Immature natural killer cell (primary cell): ENCODE data around the gene PCNX2. TPM values are rescaled to one million over a fixed set of nuclear protein-coding genes. Genes with fewer than 3 reads are reported as not detected.

ENCODE experiments used
- DNase-seq, 3 donors: peaks; one replicate each; pipeline ENCODE4 v3.0.0; 2022; ENCODE audit warnings: mixed read lengths in 1 of 3
- H3K27ac Mint-ChIP-seq, 6 donors: one replicate each; pipeline ENCODE4 v1.8.0; 2020; ENCODE audit warnings: mixed read lengths in 6 of 6, mild to moderate bottlenecking in 5 of 6, inconsistent platforms in 4 of 6, moderate library complexity in 3 of 6
- H3K27me3 Mint-ChIP-seq, 3 donors: one replicate each; pipeline ENCODE4 v1.8.0; 2020 to 2021; ENCODE audit warnings: low read depth in 3 of 3, mild to moderate bottlenecking in 3 of 3, mixed read lengths in 3 of 3, moderate library complexity in 3 of 3, inconsistent platforms in 1 of 3
- H3K36me3 Mint-ChIP-seq, 3 donors: one replicate each; pipeline ENCODE4 v1.8.0; 2020; ENCODE audit warnings: mixed read lengths in 3 of 3, inconsistent platforms in 2 of 3, mild to moderate bottlenecking in 2 of 3
- H3K4me1 Mint-ChIP-seq, 2 donors: one replicate each; pipeline ENCODE4 v1.8.0; 2020; ENCODE audit warnings: inconsistent platforms in 2 of 2, mild to moderate bottlenecking in 2 of 2, mixed read lengths in 2 of 2, moderate library complexity in 1 of 2
- H3K4me3 Mint-ChIP-seq, 5 donors: one replicate each; pipeline ENCODE4 v1.8.0; 2020; ENCODE audit warnings: mild to moderate bottlenecking in 5 of 5, mixed read lengths in 5 of 5, inconsistent platforms in 3 of 5, moderate library complexity in 3 of 5
- H3K9me3 Mint-ChIP-seq, 6 donors: one replicate each; pipeline ENCODE4 v1.8.0; 2020; ENCODE audit warnings: mild to moderate bottlenecking in 6 of 6, mixed read lengths in 6 of 6, inconsistent platforms in 4 of 6, moderate library complexity in 3 of 6
- polyA plus RNA-seq, 3 donors: library from polyadenylated mRNA; unstranded; fragments of 300-500 nt; fragmentation: Illumina TruSeq; gene quantifications; one replicate each; pipeline ENCODE4 v1.2.3, GENCODE V29; 2021

The PCNX2 gene
- polyA plus RNA-seq, 3 donors from 2014 or later: 1.1 to 2.6 TPM; not detected in 1

DNA sequence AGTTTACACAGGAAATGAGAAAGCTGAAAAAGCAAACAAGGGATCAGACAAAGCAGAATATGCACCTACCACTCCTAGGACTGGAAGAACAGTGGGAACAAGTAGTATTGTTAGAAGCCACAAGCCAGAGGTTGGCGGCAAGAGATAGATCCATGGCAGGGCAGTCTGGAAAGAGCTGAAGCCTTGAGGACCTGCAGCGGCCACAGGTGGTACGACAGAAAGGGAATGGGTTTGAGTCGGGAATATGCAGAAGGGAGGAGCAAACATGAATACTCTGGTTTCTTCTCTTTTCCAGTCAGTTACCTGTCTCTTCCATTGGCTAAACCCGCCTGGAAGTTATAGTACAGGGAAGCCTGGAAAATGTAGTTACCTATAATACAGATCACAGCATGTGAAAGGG, 3.9 kb upstream of the PCNX2 start:
- Mint-ChIP-seq H3K27me3 (peaks cover 1 to 2% (median 2%) of the 10 kb centered on the region in 3 donors), H3K36me3 (no peaks in the 10 kb centered on the region), H3K4me3 (no peak overlapping the region), H3K9me3 (no peaks in the 10 kb centered on the region), H3K27ac (no peak overlapping the region), H3K4me1 (peaks cover 14 to 16% of the 10 kb centered on the region in 2 donors)
- DNase-seq: no peak

DNA sequence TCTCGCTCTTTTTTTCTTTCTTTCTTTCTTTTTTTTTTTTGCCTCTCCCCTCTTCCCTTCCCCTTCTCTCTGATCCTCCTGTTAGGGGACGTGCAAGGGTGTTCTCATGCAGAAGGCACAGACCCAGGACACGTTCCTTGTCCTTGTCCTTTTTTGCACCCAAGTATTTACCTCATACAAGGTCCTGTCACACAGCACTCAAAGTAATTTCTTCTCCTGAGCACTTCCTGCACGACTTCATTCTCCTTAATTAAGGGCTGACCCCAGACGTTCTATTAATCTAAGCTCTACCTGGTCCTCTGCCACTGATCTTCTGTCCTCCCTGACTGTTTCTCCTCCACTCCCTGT, 424 bp upstream of the PCNX2 start:
- Mint-ChIP-seq H3K36me3 (no peaks in the 10 kb centered on the region), H3K9me3 (no peaks in the 10 kb centered on the region), H3K27me3 (peaks cover 0 to 2% (median 2%) of the 10 kb centered on the region in 3 donors), H3K4me3 (peak overlapping the region; percentile 83 to 92 (median 87)), H3K27ac (peak overlapping the region in 5 of 6 donors; percentile 27 to 91 (median 83)), H3K4me1 (peaks cover 16 to 19% of the 10 kb centered on the region in 2 donors)
- DNase-seq: no peak

DNA sequence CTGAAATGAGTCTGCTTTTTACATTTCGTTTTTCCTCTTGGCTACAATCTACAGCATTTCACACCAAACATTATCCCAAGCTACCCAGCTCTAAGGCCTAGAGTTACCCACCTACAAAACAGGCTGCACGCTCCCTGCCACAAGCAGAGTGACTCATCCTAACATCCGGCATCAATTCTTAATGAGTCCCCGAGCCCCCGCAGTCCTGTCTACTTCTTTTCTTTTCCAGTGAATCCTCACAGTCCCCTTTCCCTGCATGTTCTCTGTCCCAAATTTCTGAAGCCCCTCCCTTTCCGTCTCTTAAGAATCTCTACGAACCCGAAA, 650 bp downstream of the PCNX2 start:
- Mint-ChIP-seq H3K4me1 (peaks cover 16 to 19% of the 10 kb centered on the region in 2 donors), H3K36me3 (no peaks in the 10 kb centered on the region), H3K4me3 (peak overlapping the region; percentile 85 to 92 (median 86)), H3K27ac (peak overlapping the region; percentile 38 to 87 (median 75)), H3K27me3 (peaks cover 0 to 2% (median 2%) of the 10 kb centered on the region in 3 donors), H3K9me3 (no peaks in the 10 kb centered on the region)
- peak in 1 of 3 donors; percentile 32 for DNase-seq

DNA sequence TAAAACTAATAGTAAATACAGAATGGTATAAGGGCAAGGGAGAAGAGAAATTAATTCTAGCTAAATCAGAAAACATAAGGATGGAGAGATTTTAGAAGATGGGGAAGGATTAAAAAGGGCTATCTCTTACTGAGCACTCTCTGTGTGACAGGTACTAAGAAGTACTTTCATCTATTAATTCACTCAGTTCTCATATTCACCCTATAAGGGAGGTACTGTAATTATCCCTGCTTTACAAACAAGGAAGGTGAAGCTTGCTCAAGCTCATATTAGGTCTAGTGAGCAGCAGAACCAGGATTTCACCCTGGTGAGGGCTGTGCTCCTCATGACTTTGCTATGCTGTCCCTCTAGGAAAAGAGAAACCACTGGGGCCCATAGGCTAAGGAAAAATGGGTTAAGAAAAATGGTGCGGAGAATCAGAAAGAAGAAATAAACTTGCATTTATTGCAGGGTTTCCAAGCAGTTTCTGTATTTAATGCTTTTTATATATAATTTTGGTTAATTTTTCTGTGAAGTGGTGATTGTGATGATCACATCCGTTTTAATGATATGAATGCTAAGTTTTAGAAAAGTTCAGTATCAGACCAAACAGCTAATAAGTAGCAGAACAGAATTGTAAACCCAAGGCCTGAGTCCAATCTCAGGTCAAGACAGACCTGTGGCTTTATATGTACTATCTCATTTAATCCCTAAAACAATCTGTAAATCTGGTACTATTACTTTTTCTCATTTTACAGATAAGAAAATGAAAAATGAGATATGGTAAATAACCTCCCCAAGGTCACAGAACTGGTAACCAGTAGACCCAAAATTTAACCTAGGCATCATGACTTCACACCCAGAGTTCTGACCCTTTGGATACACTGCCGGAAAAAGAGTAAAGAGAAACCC, 1.7 kb downstream of the PCNX2 start:
- no peaks in the 10 kb centered on the region for H3K36me3 Mint-ChIP-seq

DNA sequence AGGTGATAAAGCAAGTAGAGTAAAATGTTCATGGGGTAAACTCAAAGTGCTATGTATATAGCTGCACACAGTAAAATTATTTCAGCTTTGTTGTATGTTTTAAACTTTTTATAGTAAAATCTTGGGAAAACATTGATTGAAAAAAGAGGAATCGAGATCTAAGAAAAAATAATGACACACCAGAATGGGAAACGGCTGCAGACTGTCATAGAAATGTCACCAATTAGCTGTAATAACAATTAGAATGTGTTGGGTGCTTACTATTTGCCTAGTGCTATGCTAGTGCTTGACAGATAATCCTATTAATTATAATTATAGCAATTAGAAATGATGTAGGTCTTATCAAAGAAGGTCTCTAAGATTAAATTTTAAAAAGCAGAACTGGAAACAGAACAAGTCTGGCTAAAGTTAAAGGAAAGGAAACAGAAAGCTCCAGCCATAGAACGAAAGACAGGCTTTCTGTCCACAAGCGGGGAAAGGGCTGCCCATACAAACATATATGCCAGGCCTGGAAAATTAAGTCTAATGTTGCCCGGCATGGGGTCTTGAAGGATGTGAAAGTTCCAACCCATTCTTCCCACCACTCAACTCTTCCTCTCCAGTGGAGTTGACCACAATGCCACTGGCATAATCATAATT, 5.0 kb downstream of the PCNX2 start:
- Mint-ChIP-seq H3K36me3 (peaks cover 0 to 8% (median 0%) of the 10 kb centered on the region in 3 donors), H3K27ac (no peak overlapping the region), H3K4me1 (peaks cover 10 to 11% of the 10 kb centered on the region in 2 donors), H3K4me3 (no peak overlapping the region), H3K9me3 (no peaks in the 10 kb centered on the region), H3K27me3 (peaks cover 0 to 2% (median 2%) of the 10 kb centered on the region in 3 donors)
- no peak for DNase-seq

More for the DNA sequence above, 1.7 kb downstream of the PCNX2 start:
- Mint-ChIP-seq H3K4me3 (peak overlapping the region in 2 of 5 donors; percentile 46 to 92), H3K9me3 (no peaks in the 10 kb centered on the region), H3K4me1 (peaks cover 16 to 19% of the 10 kb centered on the region in 2 donors), H3K27me3 (peaks cover 0 to 2% (median 2%) of the 10 kb centered on the region in 3 donors), H3K27ac (peak overlapping the region in 2 of 6 donors; percentile 42 to 87)
- DNase-seq: no peak

- H3K36me3 Mint-ChIP-seq: peaks cover 0 to 8% (median 0%) of the 10 kb centered on the region in 3 donors
- DNase-seq: no peak
- peaks cover 0 to under 1% (median 0%) of the 10 kb centered on the region in 3 donors for H3K27me3 Mint-ChIP-seq
- H3K4me3 Mint-ChIP-seq: no peak overlapping the region
- no peak overlapping the region for H3K27ac Mint-ChIP-seq
- peaks cover 4 to 5% of the 10 kb centered on the region in 2 donors for H3K4me1 Mint-ChIP-seq
- H3K9me3 Mint-ChIP-seq: no peaks in the 10 kb centered on the region
Measured at GRCh38 chr1:233289676-233290075, 5.8 kb downstream of the PCNX2 start.

- H3K4me1 Mint-ChIP-seq: peaks cover 18 to 22% of the 10 kb centered on the region in 2 donors
- no peaks in the 10 kb centered on the region for H3K27me3 Mint-ChIP-seq
- H3K9me3 Mint-ChIP-seq: no peaks in the 10 kb centered on the region
- peak overlapping the region in 5 of 6 donors; percentile 3 to 85 (median 50) for H3K27ac Mint-ChIP-seq
- H3K36me3 Mint-ChIP-seq: no peaks in the 10 kb centered on the region
- no peak for DNase-seq
- H3K4me3 Mint-ChIP-seq: peak overlapping the region in 3 of 5 donors; percentile 36 to 75 (median 61)
Measured at GRCh38 chr1:233282582-233282886, 13.0 kb downstream of the PCNX2 start.

- no peaks in the 10 kb centered on the region for H3K9me3 Mint-ChIP-seq
- H3K4me1 Mint-ChIP-seq: peaks cover 18 to 22% of the 10 kb centered on the region in 2 donors
- peak overlapping the region; percentile 34 to 75 (median 44) for H3K4me3 Mint-ChIP-seq
- H3K36me3 Mint-ChIP-seq: no peaks in the 10 kb centered on the region
- no peaks in the 10 kb centered on the region for H3K27me3 Mint-ChIP-seq
- peak overlapping the region; percentile 3 to 85 (median 54) for H3K27ac Mint-ChIP-seq
- DNase-seq: peak in 2 of 3 donors; percentile 9 to 21
Measured at GRCh38 chr1:233281711-233282581, 13.6 kb downstream of the PCNX2 start.

DNA sequence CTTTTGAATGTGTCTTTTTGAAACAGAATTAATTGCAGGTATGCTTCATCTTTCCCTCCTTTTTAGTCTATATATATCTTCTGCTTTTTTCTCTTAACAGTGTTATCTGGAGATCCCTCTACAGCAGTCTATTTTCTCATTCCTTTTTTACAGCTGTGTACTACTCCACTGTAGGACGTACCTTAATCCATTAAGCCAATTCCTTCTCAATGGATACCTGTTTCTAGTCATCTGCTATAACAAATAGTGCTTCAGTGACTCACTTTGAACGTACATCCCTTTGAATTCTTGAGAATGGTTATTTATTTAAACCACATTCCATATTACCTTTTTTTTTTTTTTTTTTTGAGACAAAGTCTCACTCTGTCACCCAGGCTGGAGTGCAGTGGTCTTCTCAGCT, 15.6 kb downstream of the PCNX2 start:
- Mint-ChIP-seq H3K4me3 (no peak overlapping the region), H3K27me3 (peaks cover 0 to 2% (median 0%) of the 10 kb centered on the region in 3 donors), H3K36me3 (no peaks in the 10 kb centered on the region), H3K9me3 (no peaks in the 10 kb centered on the region), H3K4me1 (peaks cover 18 to 22% of the 10 kb centered on the region in 2 donors), H3K27ac (no peak overlapping the region)
- no peak for DNase-seq

- H3K4me3 Mint-ChIP-seq: no peak overlapping the region
- peaks cover 18 to 22% of the 10 kb centered on the region in 2 donors for H3K4me1 Mint-ChIP-seq
- H3K9me3 Mint-ChIP-seq: no peaks in the 10 kb centered on the region
- H3K27ac Mint-ChIP-seq: peak overlapping the region in 1 of 6 donors; percentile 11
- peaks cover 0 to 2% (median 0%) of the 10 kb centered on the region in 3 donors for H3K27me3 Mint-ChIP-seq
- peaks cover 0 to 4% (median 0%) of the 10 kb centered on the region in 3 donors for H3K36me3 Mint-ChIP-seq
- no peak for DNase-seq
Measured at GRCh38 chr1:233278631-233279030, 16.9 kb downstream of the PCNX2 start.

DNA sequence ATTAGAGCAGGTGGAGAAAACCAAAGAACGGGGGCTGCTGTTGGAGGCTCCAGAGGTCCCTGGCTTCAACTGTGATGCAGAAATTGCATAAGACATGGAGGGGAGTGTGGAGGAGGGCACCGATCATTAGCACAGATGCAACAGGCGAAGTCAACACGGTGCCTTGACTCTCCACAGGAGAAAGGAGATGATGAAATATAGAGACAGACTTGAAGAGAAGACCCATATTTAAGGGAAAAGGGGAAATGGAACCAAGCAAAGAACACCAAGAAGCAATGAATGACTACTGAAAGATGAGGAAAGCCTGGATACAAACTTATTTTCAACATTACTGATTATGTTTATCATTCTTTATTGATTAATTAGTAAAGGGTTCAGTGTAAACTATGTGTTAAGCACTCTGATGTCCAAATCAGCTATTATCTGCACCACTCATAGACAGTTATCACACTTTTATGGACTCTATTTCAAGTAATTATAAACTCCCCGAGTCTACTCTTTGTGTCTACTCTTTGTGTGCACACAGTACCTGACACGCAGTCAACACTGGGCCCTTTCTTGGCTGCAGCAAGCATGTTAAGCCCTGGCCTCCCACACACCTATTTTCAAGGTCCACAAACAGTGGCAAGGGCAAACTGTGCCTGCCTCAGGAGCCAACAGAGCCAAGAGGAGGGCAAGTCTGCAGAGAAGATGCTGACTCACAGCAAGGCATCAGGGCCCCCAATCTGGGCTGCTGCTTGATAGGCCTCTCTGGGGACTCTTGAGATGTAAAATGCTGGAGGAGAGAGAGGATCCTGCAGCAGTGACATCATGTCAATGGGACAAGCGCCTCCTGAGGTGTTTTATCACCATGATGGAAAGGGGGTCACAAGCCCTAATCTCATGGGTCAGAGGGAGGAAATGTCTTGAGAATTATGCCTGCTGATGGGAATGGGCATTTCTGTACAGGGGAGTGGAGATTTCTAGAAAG, 17.6 kb downstream of the PCNX2 start:
- Mint-ChIP-seq H3K9me3 (no peaks in the 10 kb centered on the region), H3K4me3 (no peak overlapping the region), H3K27me3 (peaks cover 0 to 2% (median 0%) of the 10 kb centered on the region in 3 donors), H3K36me3 (peaks cover 0 to 4% (median 1%) of the 10 kb centered on the region in 3 donors), H3K27ac (no peak overlapping the region), H3K4me1 (peaks cover 18 to 22% of the 10 kb centered on the region in 2 donors)
- DNase-seq: no peak

DNA sequence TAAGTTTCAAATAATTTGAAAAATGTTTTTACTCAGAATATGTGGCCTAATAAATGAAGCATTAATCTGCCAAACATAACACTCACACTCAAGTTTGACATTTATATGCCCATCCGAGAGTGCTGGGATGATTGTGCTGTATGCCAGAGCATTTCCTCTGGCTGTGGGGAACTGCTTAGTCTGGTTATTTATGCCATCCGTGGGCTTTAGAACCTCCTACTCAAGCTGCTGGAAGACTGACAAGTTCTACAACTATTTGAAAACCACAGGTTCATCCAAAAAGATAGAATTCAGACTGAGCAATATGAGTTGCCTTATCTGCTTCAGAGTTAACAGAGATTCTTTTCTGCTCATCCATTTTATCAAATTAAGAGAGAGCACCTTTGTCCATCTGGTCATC, 25.9 kb downstream of the PCNX2 start:
- Mint-ChIP-seq H3K4me3 (no peak overlapping the region), H3K27me3 (no peaks in the 10 kb centered on the region), H3K27ac (no peak overlapping the region), H3K4me1 (no peaks in the 10 kb centered on the region), H3K9me3 (no peaks in the 10 kb centered on the region), H3K36me3 (peaks cover 4 to 19% (median 4%) of the 10 kb centered on the region in 3 donors)
- DNase-seq: no peak
